ENCODE data around the gene SYDE1.
A peak's percentile ranks its signal among the peaks of the same experiment; 100 is the strongest.

SYDE1 gene

DNA sequence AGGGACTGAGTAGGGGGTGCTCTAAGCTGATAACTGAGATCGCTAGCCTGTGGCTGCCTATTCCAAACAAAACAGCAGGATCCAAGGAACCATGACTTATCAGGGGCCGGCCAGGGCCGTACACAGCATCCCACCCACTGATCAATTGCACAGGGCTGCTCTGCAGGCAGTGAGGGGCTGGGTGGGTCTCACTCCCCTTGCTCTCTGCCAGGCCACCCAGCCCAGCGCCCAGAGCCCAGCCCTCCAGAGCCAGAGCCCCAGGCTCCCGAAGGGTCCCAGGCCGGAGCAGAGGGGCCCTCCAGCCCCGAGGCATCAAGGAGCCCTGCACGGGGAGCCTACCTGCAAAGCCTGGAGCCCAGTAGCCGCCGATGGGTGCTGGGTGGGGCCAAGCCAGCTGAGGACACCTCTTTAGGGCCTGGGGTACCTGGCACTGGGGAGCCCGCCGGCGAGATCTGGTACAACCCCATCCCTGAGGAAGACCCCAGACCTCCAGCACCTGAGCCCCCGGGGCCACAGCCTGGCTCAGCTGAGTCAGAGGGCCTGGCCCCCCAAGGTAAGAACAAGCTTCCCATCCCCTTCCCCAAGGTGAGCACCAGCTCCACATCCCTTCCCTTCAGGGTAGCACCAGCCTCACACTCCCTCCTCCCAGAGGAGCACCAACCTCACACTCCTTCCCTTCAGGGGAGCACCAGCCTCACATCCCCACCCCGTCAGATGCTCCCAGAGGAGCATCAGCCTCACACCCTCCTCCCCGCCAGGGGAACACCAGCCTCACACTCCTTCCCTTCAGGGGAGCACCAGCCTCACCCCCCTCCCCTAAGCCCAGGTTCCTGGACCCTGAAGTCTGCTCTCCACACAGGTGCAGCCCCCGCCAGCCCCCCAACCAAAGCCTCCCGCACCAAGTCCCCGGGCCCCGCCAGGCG is 1.9 kb downstream of the SYDE1 start:
- no peak for DNase-seq

DNA sequence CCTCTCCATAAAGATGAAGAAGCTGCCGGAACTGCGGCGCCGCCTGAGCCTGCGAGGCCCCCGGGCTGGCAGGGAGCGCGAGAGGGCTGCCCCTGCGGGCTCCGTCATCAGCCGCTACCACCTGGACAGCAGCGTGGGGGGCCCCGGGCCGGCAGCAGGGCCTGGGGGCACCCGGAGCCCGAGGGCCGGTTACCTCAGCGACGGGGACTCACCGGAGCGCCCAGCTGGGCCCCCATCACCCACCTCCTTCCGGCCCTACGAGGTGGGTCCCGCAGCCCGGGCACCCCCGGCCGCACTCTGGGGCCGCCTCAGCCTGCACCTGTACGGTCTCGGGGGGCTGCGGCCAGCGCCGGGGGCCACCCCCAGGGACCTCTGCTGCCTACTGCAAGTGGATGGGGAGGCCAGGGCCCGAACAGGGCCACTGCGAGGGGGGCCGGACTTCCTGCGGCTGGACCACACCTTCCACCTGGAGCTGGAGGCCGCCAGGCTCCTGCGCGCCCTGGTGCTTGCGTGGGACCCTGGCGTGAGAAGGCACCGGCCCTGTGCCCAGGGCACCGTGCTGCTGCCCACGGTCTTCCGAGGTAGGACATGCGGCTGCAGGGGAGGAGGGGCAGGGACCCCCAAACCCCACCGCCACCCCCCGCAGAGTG is 2.7 kb downstream of the SYDE1 start:
- no peak for DNase-seq

DNA sequence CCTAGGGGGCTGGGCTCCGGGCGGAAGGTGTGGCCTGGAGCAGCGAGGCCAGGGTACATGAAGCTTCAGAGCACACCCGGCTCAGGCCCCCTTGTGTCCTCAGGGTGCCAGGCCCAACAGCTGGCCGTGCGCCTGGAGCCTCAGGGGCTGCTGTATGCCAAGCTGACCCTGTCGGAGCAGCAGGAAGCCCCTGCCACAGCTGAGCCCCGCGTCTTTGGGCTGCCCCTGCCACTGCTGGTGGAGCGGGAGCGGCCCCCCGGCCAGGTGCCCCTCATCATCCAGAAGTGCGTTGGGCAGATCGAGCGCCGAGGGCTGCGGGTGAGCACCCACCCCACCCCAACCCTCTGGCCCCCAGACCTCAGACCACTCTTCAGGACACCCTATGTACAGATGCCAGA is 3.2 kb downstream of the SYDE1 start:
- DNase-seq = no peak

DNA sequence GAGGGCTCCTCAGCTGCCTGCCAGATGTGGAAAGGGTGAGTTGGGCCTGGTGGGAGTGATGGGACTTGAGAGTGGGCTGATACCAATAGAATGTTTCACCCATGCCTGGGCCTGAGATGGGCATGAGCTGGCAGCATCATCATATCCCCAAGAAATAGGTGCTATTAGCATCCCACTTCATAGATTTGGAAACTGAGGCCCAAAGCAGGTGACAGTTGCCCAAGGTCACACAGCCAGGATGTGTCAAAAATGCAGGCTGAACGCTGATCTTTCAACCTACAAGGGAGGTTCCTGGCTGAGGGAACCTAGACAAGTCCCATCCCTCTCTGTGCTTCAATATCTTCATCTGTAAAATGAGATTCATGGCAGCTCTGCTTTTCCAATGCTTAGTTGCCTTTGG is 4.6 kb downstream of the SYDE1 start:
- no peak for DNase-seq

DNA sequence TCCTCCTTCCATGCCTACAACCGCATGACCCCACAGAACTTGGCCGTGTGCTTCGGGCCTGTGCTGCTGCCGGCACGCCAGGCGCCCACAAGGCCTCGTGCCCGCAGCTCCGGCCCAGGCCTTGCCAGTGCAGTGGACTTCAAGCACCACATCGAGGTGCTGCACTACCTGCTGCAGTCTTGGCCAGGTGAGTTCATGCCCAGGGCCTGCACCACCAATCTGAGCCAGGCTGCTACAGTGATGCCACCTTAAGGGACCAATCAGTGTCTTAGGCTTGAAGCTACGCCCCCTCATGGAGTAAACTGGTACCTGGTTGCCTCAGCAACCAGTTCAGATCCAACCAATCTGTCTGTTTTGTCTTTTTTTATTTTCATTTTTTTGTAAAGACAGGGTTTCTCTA is 5.2 kb downstream of the SYDE1 start:
- no peak for DNase-seq

DNA sequence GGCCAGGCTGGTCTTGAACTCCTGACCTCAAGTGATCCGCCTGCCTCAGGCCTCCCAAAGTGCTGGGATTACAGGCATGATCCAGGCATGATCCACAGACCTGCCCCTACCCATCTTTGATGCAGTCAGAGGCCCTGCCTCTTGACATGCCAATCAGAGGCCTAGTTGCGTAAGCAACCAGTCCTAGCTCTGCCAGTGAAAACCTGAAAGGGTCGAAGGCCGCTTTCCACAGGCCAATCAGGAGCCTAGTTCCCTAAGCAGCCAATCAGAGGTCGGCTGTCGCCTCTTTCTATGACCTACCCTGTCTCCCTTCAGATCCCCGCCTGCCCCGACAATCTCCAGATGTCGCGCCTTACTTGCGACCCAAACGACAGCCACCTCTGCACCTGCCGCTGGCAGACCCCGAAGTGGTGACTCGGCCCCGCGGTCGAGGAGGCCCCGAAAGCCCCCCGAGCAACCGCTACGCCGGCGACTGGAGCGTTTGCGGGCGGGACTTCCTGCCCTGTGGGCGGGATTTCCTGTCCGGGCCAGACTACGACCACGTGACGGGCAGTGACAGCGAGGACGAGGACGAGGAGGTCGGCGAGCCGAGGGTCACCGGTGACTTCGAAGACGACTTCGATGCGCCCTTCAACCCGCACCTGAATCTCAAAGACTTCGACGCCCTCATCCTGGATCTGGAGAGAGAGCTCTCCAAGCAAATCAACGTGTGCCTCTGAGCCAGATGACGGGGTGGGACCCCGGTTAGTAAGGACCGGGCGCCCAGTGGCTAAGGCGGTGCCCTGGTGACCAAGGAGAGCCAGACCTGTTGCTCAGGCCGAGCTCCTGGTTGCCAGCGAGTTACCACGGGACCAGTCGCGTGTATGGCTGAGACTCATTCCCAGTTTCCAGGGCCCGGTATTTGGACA is 6.3 kb downstream of the SYDE1 start:
- no peak for DNase-seq

DNA sequence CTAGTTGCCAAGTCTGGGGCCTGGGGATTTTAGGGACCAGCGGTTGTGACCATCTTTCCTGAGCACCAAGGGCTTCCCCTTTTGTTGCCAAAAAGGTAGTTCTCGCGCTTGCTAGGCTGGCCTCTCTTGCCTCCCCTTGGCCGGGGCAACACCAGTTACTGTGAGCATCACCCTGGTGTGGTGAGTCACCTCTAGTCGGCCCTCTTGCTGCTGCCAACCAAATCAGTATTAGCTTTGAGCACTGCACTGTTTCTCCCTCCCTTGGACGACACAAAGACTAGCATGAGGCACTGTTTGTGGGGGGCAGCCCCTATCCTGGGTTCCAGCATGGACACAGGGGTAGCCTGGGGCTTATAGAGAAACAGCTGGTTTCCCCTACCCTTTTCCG is 6.9 kb downstream of the SYDE1 start:
- DNase-seq = no peak

DNA sequence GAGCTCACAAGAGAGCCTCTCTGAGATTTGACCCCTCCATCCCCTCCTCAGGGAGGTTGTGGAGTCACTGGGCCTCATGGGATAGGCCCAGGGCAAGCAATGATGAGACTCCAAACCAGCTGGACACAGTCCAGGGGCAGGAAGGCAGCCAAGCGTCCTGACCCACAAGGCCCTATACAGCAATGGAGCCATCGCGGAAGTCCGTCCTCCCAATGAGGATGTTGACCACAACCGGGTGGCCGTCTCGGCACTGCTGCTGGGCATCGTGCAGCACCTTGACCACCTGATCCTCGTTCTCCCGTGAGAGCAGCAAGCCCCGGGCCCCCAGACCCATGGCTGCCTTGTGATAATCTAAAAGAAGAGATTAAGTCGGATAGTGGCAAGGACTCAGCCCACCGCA is 7.9 kb downstream of the SYDE1 start:
- no peak for DNase-seq

DNA sequence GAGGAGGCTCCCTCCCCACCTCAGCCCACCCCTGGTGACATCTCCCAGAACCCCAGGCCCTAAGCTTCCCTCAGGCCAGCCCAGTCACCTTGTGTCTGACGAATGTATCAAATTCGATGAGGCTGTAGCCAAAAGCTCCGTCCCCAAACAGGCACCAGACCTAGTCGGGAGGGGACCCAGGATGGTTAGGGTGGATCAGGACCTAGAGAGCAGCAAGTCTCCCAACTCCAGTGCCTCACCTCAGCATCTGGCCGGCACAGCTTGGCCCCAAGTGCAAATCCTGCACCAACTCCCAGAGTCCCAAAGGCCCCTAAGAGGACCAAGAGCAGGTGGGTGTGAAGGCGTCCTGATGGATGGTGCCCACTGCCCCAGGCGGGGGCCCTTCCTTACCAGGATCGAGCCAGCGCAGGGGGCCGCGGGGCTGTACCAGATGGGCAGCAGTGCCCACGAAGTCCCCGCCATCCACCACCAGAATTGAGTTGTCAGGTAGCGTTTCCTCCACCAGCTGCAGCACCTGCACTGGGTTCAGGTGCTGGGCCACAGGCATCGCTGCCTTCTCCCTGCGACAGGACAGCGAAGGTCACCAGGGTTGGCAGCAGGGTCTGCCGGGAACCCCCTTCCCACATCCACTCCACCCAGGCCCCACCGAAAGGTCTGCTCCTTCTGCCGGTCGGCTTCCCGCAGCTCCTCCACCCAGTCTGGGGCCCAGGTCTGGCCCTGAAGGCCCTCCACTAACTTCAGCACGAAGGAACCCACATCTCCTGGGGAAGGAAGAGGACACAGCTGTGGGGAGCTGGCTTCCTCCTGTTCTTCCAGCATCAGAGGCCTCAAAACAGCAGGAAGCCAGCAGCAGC is 8.8 kb downstream of the SYDE1 start:
- DNase-seq = no peak

DNA sequence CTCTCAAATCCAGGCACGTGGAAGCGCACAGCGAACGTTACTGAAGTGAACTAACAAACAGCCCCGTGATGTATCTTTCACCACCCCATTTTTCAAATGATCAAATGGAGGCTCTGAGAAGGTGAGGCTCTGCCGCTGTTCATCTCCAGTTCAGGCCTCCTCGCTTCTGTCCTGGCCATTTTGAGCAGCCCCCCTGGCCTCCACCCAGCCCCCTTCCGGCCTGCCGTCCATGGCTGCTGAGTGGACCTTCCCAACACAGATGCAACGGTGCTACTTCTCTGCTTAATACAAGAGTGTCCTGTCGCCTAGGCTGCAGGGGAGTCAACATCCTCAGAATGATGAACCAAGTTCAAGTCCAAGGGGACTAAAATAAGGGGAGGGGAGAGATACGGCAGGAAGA is 9.7 kb downstream of the SYDE1 start:
- no peak for DNase-seq

DNA sequence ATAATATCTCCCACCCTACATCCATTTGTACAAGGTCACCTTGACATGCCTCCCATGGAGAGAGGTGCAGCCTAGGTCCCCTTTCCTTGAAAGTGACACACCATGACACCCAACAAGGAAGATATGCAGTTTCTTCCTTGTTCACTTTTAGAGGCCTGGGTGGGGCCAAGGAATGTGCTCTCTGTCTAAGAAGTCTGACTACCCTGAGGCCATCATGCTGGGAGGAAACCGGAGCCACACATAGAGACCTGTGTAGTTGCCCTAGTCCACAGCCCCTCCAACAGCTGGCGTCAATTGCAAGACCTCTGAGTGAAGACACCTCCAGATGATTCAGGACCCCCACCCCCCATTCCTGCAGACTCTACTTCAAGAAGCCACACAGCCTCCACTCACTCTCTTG is 11.0 kb downstream of the SYDE1 start:
- no peak for DNase-seq

DNA sequence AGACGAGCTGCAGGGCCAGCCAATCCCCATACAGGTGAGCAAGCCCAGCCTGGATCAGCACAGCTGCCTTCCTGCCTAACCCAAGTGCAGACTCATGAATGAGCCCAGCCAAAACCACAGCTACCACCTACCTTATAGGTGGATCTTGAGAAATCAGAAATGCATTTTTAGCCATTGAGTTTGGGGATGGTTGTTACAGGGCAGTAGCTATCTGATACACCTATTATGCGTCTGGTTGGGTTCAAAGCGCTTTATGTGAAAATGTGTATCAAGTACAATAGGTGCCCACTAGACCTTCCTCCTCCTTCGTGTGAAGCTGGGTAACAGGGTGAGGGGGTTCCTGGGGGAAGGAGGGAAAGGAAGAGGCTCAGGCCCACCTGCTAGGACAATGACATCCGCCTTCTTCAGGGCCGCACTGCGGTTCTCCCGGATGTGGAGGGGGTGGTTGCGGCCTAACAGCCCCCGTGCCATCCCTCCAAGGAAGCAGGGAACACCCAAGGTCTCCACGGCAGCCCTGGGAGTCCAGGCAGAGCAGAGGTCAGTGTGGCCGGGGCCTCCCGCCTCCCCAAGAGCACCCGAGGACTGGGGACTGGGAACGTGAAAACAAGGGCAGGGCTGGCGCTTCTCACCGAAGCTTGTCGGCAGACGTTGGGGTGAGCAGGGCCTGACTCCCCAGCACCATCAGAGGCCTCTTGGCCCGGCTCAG is 11.7 kb downstream of the SYDE1 start:
- DNase-seq = no peak

DNA sequence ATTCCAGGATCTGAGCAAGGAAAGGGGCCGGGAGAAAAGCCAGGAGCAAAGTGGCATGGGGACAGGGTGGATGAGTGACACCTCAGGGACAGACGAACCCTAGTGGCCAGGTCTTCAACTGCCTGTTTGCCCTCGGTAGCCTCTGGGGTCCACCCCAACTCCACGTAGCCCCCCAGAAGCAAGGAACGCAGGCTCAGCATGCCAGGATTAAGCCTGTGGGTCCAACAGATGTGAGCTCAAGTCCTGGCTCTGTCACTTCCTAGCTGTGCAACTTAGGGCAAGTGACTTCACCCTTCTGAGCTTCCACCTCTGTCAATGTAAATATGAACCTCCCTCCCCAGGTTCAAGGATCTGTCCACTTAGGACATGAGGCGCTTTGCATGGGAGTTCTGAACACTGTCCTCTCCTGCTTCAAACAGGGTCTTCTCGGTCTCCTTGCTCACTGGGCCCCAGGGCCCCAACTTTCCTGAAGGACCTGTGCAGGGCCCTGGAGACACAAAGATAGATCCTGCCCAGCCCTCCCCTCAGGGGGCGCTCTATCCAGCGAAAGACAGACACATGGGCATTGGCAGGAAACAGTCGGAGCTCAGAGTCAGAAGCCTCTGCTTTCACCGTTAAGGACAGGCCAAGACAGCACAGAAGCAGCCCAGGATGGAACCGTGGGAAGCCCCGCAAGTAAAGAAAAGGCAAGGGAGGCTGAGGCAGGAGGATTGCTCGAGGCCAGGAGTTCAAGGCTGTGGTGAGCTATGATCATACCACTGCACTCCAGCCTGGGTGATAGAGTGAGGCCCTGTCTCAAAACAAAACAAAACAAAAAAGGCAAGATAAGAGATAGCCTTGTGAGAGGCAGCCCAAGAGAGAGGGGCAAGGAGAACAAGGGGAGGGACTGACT is 13.2 kb downstream of the SYDE1 start:
- DNase-seq = no peak

DNA sequence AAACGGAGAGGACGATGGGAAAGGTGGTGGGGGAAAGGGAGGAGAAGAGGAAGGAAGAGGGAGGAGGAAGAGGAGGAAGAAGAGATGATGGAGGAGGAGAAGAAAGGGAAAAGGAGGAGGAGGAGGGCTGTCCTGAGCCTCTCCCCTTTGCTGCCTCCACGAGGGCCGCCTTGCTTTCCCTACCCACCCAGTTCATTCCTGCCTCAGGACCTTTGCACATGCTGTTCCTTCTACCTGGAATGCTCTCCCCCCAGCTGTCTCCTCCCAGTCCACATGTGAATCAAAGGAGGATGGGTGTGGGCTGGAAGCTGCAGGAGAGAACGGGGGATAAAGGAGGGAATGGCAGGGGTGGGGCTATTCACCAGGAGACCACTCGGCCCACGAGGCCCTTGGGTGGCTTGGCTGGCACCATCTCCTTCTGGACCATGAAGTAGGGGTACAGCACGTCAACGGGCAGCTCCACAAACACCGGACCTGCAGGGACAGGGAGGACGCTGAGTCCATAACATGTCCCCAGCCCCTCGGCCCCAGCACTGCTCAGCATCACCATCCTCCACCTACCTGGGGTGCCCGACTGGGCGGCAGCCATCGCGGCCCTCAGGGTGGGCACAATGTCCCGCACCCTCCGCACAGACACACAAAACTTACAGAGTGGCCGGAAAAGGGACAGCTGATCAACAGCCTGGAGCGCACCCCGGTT is 15.3 kb downstream of the SYDE1 start:
- DNase-seq = no peak

DNA sequence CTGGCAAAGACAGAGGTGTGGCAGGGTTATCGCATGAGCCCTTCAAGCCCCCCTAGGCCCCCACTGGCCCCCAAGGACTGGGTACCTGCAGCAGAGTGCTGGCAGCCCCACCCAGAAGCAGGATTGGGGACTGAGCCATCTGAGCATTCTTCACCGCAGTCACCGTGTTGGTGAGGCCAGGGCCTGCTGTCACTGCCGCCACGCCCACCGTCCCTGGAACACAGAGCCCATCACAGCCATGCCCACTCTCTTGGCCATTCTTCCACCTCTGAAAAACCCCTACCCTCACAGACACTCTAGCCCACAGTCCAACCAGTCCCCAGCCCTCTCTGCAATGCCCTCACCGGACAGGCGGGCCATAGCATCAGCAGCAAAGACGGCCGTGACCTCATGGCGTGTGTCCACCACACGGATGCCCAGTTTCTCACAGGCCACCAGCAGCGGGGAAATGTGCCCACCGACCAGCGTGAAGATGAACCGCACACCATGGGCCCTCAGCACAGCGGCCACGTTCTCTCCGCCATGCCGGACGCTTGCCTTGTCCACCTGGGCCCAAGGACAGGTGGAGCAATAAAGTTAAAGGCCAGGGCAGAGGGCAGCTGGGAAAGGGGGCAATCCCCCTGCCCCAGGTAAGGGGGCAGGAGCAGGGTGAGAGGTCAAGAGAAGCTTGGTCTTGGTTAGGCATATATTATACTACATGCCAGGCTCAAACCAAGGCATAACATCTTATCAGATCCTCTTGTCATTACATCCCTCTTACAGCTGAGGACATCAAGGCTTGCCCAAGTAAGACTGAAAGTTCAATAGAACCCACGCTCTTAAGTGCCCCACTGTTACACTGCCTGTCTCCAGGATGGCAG is 16.1 kb downstream of the SYDE1 start:
- no peak for DNase-seq

DNA sequence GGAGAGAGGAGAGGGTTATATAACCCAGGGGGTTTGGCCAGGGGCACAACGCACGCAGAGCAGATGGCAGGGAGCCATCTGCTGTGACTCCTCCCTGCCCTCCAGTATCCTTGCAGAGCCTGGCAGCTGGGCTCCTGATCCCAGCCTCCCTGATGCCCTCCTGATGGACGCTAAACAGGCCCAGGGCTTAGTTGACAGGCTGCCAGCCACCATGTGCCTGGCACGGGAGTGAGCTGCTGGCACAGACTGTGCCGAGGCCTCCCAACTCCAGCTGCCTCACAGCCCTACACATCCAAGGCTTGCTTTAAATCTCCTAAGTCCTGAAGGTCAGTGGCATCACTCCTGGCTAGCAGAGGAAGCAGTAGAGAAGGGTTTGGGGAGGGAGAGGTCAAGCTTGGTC is 16.7 kb downstream of the SYDE1 start:
- no peak for DNase-seq

DNA sequence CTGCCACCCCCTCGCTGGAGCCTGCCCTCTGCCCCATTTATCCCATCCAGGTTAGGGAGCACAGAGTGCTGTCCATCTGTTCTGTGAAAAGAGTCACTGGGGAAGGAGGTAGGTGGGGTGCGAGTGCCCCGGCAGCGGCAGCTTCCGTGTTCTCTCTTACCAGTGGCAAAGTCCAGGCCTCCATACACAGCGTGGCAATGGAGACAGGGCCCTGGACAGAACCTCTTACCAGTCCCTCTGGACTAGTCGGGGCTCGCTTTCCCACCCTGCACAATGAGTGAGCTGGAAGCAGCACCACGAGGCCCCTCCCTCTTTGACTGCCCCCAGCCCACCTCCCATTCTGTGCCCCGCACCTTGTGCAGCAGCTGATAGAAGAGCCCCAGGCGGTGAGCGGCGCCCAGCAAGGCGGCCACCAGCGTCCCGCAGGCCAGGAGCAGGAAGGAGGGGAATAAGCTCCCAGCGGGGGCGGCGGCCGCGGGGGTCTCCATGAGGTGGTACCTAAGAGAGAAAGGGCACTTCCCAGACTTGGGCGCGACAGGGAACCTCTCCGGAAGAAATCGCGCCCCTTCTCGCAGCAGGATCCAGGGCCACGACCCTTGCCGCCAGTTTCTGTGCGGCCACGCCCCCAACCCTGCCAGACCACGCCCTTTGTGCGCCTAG is 17.5 kb downstream of the SYDE1 start:
- DNase-seq = no peak

DNA sequence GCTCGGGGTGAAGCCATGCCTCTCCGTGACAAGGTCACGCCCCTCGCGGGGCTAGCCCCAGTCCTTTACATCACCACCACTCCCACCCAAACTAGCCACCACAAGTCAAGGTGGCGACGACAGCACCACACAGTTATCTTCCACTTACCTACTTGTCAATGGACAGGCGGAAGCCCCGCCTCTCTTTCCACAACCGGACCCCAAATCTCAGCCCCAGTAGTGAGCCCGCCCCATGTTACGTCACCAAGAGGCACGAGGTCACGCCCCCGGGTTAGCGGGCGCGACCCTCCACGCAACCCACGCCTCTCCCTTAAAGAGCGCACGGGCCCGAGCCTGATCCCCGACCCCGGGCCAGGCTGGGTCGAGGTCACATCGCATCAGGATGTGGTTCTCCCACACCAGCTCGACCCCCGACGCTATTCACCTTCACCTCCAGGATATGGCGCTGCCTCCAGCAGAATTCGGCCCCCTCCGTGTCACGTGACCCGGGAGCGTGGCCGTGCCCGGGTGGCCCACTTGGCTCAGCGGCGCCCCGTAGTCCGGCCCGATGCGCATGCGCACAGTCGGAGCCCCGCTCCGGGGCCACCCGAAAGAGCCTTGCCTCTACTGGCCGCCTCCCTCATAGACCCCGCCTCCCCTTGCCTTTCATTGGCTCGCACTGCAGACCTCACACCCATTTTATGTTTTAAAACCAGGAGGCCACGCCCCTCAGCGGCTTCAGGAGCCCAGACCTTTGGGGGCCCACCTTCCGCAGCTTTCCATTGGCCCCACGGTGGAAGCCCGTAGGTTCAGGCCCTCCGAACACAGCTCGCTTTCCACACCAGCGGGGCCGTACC is 18.2 kb downstream of the SYDE1 start:
- DNase-seq = peak; percentile 100

All from OCI-M1 (cell line).